Measurements from ENCODE around the gene NPC2.

The NPC2 gene

DNA sequence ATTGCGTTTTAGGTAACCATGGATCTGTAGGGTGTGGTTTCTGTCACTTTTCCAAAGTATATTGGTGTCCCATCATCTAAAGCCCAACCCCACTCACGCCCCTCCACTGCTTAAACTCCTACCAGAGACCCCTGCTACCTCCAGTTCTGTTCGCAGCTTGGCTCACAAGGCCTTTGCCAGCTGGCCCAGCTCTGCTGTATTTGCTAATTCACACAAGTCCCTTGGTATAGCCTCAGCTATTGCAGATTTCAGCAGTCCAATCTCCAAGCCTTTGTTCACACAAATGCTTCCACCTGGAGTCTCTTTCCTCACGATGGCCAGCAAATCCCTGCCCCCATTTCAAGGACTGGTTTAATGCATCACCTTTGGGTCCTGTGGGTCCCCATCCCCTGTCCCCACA, 24.6 kb upstream of the NPC2 start:
- no peaks in the 10 kb centered on the region for H3K9me3 ChIP-seq (ENCODE audit: control insufficient read depth, low read length)
- no peak overlapping the region for H3K4me3 ChIP-seq (ENCODE audit: low read length)
- no peak for DNase-seq (ENCODE audit: low read depth)

DNA sequence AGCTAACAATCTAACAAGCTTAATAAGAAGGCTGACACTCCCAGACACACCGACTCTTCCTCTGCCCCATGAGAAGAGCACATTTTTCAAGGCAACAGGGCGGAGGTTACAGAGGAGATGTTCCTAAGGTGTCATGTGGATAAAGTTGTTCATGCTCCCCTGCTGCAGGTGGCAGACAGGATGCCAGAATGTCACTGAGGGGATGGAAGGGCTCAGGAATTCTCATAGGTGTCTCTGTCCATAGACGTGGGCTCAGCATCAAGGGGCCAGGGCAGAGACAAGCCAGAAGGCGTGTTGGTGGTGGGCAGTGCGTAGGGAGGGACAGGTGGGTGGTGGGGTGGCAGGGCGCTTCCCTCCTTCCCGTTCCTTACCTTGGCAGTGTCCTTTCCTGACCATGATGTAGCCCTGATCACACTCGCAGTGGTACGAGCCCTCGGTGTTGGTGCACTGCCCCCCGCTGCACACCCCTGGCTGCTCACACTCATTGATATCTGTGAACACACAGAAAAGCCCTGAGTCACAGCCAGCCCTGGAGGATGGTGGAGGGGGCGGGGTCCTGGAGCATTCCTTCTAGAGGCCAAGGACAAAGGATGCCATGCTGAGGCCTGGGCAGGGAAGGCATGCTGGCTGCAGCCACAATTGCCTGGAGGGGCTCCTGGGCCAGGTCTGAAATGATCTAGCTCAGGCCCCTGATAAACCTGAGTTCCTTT, 23.5 kb upstream of the NPC2 start:
- peak; percentile 78 for DNase-seq (ENCODE audit: low read depth)
- no peak overlapping the region for H3K4me3 ChIP-seq (ENCODE audit: low read length)
- peaks cover 30% of the 10 kb centered on the region for H3K36me3 ChIP-seq (ENCODE audit: control insufficient read depth, insufficient read depth, low read length, severe bottlenecking)
- no peak overlapping the region for H3K9ac ChIP-seq (ENCODE audit: low read length)
- H3K4me1 ChIP-seq (ENCODE audit: control insufficient read depth, insufficient read depth, low read length) = peaks cover 44% of the 10 kb centered on the region
- H3K27me3 ChIP-seq (replicated peaks; ENCODE audit: control insufficient read depth, insufficient read depth, low read length) = no peaks in the 10 kb centered on the region
- H3K9me3 ChIP-seq (ENCODE audit: control insufficient read depth, low read length) = no peaks in the 10 kb centered on the region

More for the DNA sequence above, 24.6 kb upstream of the NPC2 start:
- Histone ChIP-seq H3K9ac (ENCODE audit: low read length) (no peak overlapping the region), H3K27me3 (replicated peaks; ENCODE audit: control insufficient read depth, insufficient read depth, low read length) (no peaks in the 10 kb centered on the region), H3K36me3 (ENCODE audit: control insufficient read depth, insufficient read depth, low read length, severe bottlenecking) (peaks cover 40% of the 10 kb centered on the region), H3K4me1 (ENCODE audit: control insufficient read depth, insufficient read depth, low read length) (peaks cover 33% of the 10 kb centered on the region)

DNA sequence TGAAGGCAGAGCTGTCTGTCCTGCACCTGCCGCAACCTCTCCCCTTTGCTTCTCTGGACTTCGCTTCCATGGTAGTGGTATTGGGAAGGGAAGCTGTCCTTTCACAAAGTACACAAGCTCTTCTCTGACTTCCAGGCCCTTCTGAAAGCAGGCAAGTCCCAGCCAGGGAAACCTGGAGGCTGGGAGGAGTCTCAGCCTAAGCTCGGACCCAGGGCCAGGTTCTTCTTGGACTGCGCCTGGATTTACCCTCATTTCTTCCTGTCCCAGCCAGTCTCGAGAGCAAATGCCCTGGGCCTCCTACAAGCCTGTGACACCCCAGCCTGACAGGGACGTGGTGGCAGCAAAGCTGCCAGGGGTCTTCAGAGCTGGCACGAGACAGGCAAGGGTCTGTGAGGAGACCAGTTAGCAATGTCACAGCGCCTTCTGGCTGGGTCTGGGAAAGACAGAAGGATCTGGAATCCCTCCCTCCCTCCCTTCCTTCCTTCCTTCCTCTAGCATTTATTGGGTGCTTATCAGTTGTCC, 22.8 kb upstream of the NPC2 start:
- no peak overlapping the region for H3K4me3 ChIP-seq (ENCODE audit: low read length)
- no peaks in the 10 kb centered on the region for H3K27me3 ChIP-seq (replicated peaks; ENCODE audit: control insufficient read depth, insufficient read depth, low read length)
- DNase-seq (ENCODE audit: low read depth) = no peak
- peaks cover 50% of the 10 kb centered on the region for H3K4me1 ChIP-seq (ENCODE audit: control insufficient read depth, insufficient read depth, low read length)
- peaks cover 23% of the 10 kb centered on the region for H3K36me3 ChIP-seq (ENCODE audit: control insufficient read depth, insufficient read depth, low read length, severe bottlenecking)
- no peaks in the 10 kb centered on the region for H3K9me3 ChIP-seq (ENCODE audit: control insufficient read depth, low read length)
- no peak overlapping the region for H3K9ac ChIP-seq (ENCODE audit: low read length)

DNA sequence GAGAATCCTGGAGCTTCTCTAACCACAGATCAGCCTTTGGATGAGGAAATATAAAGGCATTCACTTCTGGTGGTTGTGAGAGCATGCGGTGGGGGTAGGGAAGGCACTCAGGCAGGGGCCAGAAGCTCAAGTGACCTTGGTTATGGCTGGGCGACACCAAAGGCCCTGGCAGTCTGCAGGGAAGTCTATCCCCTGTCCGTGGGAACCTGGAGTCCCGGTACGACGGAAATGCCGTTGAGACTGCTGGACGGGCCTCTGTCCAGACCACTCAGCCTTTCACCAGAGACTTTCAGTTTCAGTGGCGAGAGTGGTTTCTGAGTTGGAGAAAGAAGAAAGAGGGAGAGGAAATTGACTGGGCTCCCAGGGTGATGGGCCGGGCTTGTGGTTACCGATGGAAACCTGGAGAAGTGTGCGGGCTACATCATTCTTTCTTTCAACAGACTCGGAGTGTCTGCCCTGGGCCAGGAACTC, 21.4 kb upstream of the NPC2 start:
- Histone ChIP-seq H3K9ac (ENCODE audit: low read length) (peak overlapping the region; percentile 28), H3K36me3 (ENCODE audit: control insufficient read depth, insufficient read depth, low read length, severe bottlenecking) (peaks cover 13% of the 10 kb centered on the region), H3K27me3 (replicated peaks; ENCODE audit: control insufficient read depth, insufficient read depth, low read length) (no peaks in the 10 kb centered on the region), H3K4me1 (ENCODE audit: control insufficient read depth, insufficient read depth, low read length) (peaks cover 55% of the 10 kb centered on the region), H3K9me3 (ENCODE audit: control insufficient read depth, low read length) (no peaks in the 10 kb centered on the region), H3K4me3 (ENCODE audit: low read length) (peak overlapping the region; percentile 50)
- no peak for DNase-seq (ENCODE audit: low read depth)

DNA sequence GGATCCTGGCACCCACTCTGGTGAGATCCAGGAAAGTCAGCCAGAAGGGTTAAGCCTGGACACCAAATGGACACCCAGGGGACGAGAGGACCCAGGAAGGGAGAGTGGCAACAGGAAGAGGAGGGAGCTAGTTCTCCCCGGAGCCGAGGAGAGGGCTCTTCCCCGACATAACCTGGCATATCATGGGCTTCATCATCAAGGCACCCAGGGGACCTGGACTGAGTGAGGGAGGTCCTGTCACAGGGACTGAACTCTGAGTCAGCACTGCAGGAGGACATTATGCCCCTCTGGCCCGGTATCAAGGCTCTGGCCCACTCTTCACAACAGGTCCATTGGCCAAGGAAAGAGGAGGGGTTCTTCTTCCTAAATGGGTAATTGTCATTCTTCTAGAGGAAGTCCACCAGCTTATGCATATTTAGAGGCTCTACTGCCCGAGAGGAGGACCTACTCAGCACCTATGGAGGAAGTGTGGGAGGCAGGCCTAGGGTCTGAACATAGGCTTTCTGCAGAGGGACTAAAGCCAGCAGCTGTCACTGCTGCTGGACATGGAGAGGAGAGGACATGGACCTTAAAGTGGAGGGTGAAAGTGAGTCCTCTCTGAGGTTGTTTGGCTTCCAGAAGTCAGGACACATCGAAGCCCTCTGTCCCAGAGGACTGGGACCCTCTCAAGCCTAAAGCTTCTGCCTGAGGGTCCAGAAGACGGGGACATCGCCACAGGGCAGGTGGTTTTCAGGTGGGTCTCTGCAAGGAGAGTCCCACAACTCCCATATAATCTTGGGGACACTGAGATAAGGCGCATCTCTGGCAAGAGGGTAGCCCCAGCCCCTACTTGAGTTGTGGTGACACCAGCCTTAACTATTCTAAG, 19.1 kb upstream of the NPC2 start:
- no peak for DNase-seq (ENCODE audit: low read depth)
- no peak overlapping the region for H3K4me3 ChIP-seq (ENCODE audit: low read length)
- no peaks in the 10 kb centered on the region for H3K27me3 ChIP-seq (replicated peaks; ENCODE audit: control insufficient read depth, insufficient read depth, low read length)
- no peaks in the 10 kb centered on the region for H3K9me3 ChIP-seq (ENCODE audit: control insufficient read depth, low read length)
- peaks cover 24% of the 10 kb centered on the region for H3K36me3 ChIP-seq (ENCODE audit: control insufficient read depth, insufficient read depth, low read length, severe bottlenecking)
- peaks cover 50% of the 10 kb centered on the region for H3K4me1 ChIP-seq (ENCODE audit: control insufficient read depth, insufficient read depth, low read length)
- H3K9ac ChIP-seq (ENCODE audit: low read length) = no peak overlapping the region

DNA sequence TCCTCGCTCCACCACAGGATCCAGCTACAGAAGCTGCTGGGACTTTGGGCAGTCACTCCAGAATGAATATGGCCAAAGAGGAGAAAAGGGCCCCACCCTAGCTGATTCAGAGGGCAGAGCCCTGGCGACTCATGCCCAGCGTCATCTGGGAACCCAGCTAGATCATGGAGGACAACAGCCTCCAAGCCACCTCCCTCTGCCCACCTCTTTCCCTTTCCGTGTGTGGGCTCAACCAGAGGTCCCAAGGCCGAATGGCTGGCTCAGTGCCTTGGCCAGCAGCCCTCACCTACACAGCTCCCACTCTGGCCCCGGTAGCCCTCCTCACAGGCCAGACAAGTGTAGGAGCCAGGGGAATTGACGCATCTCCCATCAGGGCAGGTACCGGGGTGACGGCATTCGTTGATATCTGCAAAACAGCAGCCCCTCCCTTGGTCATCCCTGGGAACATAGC, 17.9 kb upstream of the NPC2 start:
- H3K27me3 ChIP-seq (replicated peaks; ENCODE audit: control insufficient read depth, insufficient read depth, low read length) = no peaks in the 10 kb centered on the region
- DNase-seq (ENCODE audit: low read depth) = peak; percentile 68
- H3K9ac ChIP-seq (ENCODE audit: low read length) = no peak overlapping the region
- peaks cover 35% of the 10 kb centered on the region for H3K36me3 ChIP-seq (ENCODE audit: control insufficient read depth, insufficient read depth, low read length, severe bottlenecking)
- H3K9me3 ChIP-seq (ENCODE audit: control insufficient read depth, low read length) = no peaks in the 10 kb centered on the region
- H3K4me1 ChIP-seq (ENCODE audit: control insufficient read depth, insufficient read depth, low read length) = peaks cover 47% of the 10 kb centered on the region
- no peak overlapping the region for H3K4me3 ChIP-seq (ENCODE audit: low read length)

DNA sequence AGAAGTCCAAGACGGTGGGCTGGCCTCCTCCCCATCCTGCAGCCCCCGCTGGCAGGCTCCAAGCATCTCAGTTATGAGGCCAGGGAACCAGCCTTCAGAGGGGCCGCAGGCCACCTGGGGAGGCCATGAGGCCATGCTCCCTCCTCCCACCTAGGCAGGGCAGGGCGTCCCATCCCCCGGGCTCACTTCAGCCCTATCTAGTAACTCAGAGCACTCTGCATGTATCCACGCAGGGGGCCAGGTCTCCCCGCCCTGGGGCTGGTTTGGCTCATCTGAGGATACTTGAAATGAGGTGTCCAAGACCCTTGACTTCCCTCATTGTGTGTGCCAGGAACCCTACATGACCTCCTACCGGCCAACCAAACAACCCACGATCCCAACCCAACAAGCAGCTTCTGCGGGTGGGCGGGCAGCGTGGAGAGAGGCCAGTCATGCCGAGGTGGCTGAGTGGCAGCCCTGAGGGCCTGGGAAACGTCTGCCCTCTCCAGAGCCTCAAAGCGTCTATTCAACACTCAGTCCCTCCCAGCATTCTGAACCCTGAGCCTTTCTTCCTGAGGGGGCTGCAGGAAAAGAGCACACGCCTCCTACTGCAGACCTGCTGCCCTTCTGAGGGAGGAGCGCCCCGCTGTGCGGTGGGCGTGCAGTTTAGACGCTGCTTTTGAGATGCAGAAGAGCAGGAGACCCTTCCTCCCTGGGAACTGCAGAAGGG, 17.3 kb upstream of the NPC2 start:
- Histone ChIP-seq H3K36me3 (ENCODE audit: control insufficient read depth, insufficient read depth, low read length, severe bottlenecking) (peaks cover 35% of the 10 kb centered on the region), H3K4me3 (ENCODE audit: low read length) (no peak overlapping the region), H3K9ac (ENCODE audit: low read length) (peak overlapping the region; percentile 25), H3K4me1 (ENCODE audit: control insufficient read depth, insufficient read depth, low read length) (peaks cover 47% of the 10 kb centered on the region), H3K27me3 (replicated peaks; ENCODE audit: control insufficient read depth, insufficient read depth, low read length) (no peaks in the 10 kb centered on the region), H3K9me3 (ENCODE audit: control insufficient read depth, low read length) (no peaks in the 10 kb centered on the region)
- DNase-seq (ENCODE audit: low read depth) = no peak

DNA sequence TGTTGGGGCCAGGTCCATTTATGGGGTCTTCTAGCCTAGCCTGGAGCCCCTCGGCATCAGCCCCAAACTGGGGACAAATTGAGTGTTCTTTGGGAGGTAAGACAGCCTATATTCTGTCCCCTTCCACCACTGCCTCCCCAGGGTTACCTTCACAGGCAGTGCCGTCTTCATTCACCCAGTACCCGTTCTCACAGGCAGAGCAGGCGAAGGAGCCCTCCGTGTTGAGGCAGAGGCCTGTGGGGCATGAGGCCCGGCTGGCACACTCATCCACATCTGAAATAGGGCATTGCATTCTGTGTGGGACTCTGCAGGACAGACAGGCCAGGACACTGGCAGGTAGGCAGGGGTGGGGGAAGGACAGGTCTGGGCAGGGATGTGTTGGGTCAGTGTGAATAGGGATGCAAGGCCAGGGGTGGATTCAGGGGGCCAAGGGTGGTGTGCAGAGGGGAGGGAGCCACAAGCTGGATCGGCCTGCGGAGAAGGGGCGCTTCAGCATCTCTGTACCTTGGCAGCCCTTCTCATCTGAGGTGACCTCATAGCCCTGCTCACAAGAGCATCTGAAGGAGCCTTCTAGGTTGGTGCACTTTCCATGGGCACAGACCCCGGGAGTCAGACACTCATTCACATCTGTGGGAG, 16.6 kb upstream of the NPC2 start:
- H3K9me3 ChIP-seq (ENCODE audit: control insufficient read depth, low read length) = no peaks in the 10 kb centered on the region
- H3K4me1 ChIP-seq (ENCODE audit: control insufficient read depth, insufficient read depth, low read length) = peaks cover 44% of the 10 kb centered on the region
- DNase-seq (ENCODE audit: low read depth) = no peak
- no peak overlapping the region for H3K4me3 ChIP-seq (ENCODE audit: low read length)
- H3K27me3 ChIP-seq (replicated peaks; ENCODE audit: control insufficient read depth, insufficient read depth, low read length) = no peaks in the 10 kb centered on the region
- peaks cover 39% of the 10 kb centered on the region for H3K36me3 ChIP-seq (ENCODE audit: control insufficient read depth, insufficient read depth, low read length, severe bottlenecking)
- H3K9ac ChIP-seq (ENCODE audit: low read length) = no peak overlapping the region

DNA sequence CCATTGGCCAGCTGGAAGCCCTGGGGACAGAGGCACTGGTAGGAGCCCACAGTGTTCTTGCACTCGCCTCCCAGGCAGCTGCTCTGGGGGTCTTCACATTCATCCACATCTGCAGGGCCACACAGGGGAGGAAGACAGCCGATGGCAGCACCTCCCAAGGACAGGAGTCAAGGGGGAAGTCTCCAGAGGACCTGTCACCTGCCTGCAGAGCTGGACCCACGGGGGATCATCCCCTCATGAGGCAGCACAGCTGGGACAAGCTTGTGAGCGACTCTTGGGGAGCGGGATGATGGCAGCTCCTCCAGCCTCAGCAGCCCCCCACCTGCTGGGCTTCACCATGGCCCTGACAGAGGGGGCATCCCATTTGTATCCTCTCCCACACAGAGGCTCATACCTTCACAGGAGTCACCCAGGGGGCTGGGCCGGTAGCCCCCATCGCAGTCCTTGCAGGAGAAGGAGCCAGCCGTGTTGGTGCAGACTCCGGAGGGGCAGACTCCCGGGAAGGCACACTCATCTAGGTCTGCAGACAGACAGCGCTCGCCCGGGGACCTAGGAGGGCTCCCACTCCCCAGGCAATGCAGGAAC, 15.8 kb upstream of the NPC2 start:
- H3K4me1 ChIP-seq (ENCODE audit: control insufficient read depth, insufficient read depth, low read length) = peaks cover 36% of the 10 kb centered on the region
- H3K9me3 ChIP-seq (ENCODE audit: control insufficient read depth, low read length) = no peaks in the 10 kb centered on the region
- H3K4me3 ChIP-seq (ENCODE audit: low read length) = no peak overlapping the region
- peaks cover 46% of the 10 kb centered on the region for H3K36me3 ChIP-seq (ENCODE audit: control insufficient read depth, insufficient read depth, low read length, severe bottlenecking)
- no peak for DNase-seq (ENCODE audit: low read depth)
- no peaks in the 10 kb centered on the region for H3K27me3 ChIP-seq (replicated peaks; ENCODE audit: control insufficient read depth, insufficient read depth, low read length)
- H3K9ac ChIP-seq (ENCODE audit: low read length) = no peak overlapping the region

DNA sequence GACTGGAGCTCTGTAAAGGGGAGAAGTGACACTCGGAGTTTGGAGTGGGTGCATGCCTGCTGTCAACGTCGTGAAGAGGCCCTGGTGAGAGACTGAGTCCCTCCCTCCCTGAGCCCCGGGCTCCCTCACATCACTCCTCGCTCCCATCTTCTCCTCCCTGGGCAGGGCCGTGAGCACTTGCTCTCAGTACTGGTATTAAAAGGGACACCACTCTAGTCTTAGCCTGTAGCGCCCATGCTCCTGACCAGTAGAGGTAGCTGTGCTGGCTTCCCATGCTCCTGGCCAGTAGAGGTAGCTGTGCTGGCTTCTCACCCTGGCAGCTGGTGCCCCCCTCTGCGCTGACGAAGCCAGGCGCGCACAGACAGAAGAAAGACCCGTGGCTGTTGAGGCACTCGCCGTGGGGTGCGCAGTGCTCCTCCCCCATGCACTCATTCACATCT, 15.2 kb upstream of the NPC2 start:
- Histone ChIP-seq H3K27me3 (replicated peaks; ENCODE audit: control insufficient read depth, insufficient read depth, low read length) (no peaks in the 10 kb centered on the region), H3K9ac (ENCODE audit: low read length) (no peak overlapping the region), H3K4me3 (ENCODE audit: low read length) (no peak overlapping the region), H3K4me1 (ENCODE audit: control insufficient read depth, insufficient read depth, low read length) (peaks cover 31% of the 10 kb centered on the region), H3K9me3 (ENCODE audit: control insufficient read depth, low read length) (no peaks in the 10 kb centered on the region), H3K36me3 (ENCODE audit: control insufficient read depth, insufficient read depth, low read length, severe bottlenecking) (peaks cover 49% of the 10 kb centered on the region)
- no peak for DNase-seq (ENCODE audit: low read depth)

Measured in adipocyte (in vitro differentiated cells).